Keratinocyte (primary cell): ENCODE data around the gene NAA16. TPM values are rescaled to one million over a fixed set of nuclear protein-coding genes. Genes with fewer than 3 reads are reported as not detected.

Source experiments
- DNase-seq: peaks from one replicate; pipeline ENCODE4 v3.0.0-alpha.2; 2011; ENCODE audit warnings: low read depth, missing footprints, low spot score
- FAIRE-seq: peaks from 2 replicates; lab custom pipeline; 2011; peaks lifted over from hg19 to GRCh38; lab: Jason Lieb, UNC
- H2AFZ ChIP-seq: 2 replicates; pipeline ENCODE4 v1.6.0; 2012; ENCODE audit warnings: low read length, control low read depth, inconsistent platforms; ENCODE audit not compliant: control insufficient read depth
- H3K27ac ChIP-seq: 2 replicates; pipeline ENCODE4 v1.5.1; 2011; ENCODE audit warnings: low read length; ENCODE audit not compliant: control insufficient read depth, insufficient read depth
- H3K27me3 ChIP-seq: 3 replicates; pipeline ENCODE4 v1.6.0; 2011; ENCODE audit warnings: low read length; ENCODE audit not compliant: control insufficient read depth, insufficient read depth; ENCODE audit errors: extremely low read depth
- H3K36me3 ChIP-seq, 2 experiments: 2 replicates in 1 of 2; 3 replicates in 1 of 2; pipeline ENCODE4 v1.5.1; 2011; ENCODE audit warnings: low read length in 2 of 2, mild to moderate bottlenecking in 1 of 2; ENCODE audit not compliant: control insufficient read depth in 2 of 2, insufficient read depth in 2 of 2; ENCODE audit errors: extremely low read depth in 1 of 2
- H3K4me1 ChIP-seq: 3 replicates; pipeline ENCODE4 v1.5.1; 2011; ENCODE audit warnings: low read length; ENCODE audit not compliant: control insufficient read depth, insufficient read depth; ENCODE audit errors: extremely low read depth
- H3K4me2 ChIP-seq: 3 replicates; pipeline ENCODE4 v1.6.0; 2011; ENCODE audit warnings: low read depth, low read length; ENCODE audit not compliant: control insufficient read depth, insufficient read depth; ENCODE audit errors: extremely low read depth
- H3K4me3 ChIP-seq, 3 experiments: fragments of 200-600 bp in 1 of 3; sonication (generic) in 1 of 3; 2 replicates in 2 of 3; 3 replicates in 1 of 3; pipeline ENCODE4 v1.5.1; 2011 to 2016; ENCODE audit warnings: low read length in 3 of 3, mild to moderate bottlenecking in 3 of 3, control low read depth in 2 of 3, inconsistent platforms in 1 of 3, low read depth in 1 of 3, mixed read lengths in 1 of 3, mixed run types in 1 of 3, moderate library complexity in 1 of 3; ENCODE audit not compliant: control insufficient read depth in 2 of 3, insufficient read depth in 2 of 3; ENCODE audit errors: extremely low read depth in 1 of 3
- H3K79me2 ChIP-seq: 2 replicates; pipeline ENCODE4 v1.6.0; 2012; ENCODE audit warnings: low read length; ENCODE audit not compliant: control insufficient read depth, insufficient read depth
- H3K9ac ChIP-seq: 3 replicates; pipeline ENCODE4 v1.6.0; 2011; ENCODE audit warnings: low read length; ENCODE audit not compliant: control insufficient read depth, insufficient read depth; ENCODE audit errors: extremely low read depth
- H3K9me1 ChIP-seq: 3 replicates; pipeline ENCODE4 v1.6.0; 2011; ENCODE audit warnings: low read length; ENCODE audit not compliant: control insufficient read depth, insufficient read depth; ENCODE audit errors: extremely low read depth
- H3K9me3 ChIP-seq: 2 replicates; pipeline ENCODE4 v1.5.1; 2012; ENCODE audit warnings: low read depth, low read length; ENCODE audit not compliant: control insufficient read depth
- H4K20me1 ChIP-seq: 3 replicates; pipeline ENCODE4 v1.6.0; 2011; ENCODE audit warnings: low read length; ENCODE audit not compliant: control insufficient read depth, insufficient read depth; ENCODE audit errors: extremely low read depth
- EZH2 ChIP-seq: IDR thresholded peaks from one replicate; pipeline ENCODE4 v1.6.1; 2012; ENCODE audit warnings: inconsistent platforms, mild to moderate bottlenecking, low read length, moderate library complexity
- dilution Hi-C: fragments of 300-500 bp; cut with MboI; formaldehyde crosslinking; loops from one replicate; pipeline ENCODE4 v1.7.0; 2020; ENCODE audit warnings: low sequenced_read_pairs; ENCODE audit not compliant: extremely low pct_ligation_motif_present
- polyA plus RNA-seq, 5 experiments: library from polyadenylated mRNA; depleted of rRNA in 3 of 5; stranded (reverse) in 3 of 5; stranded (forward) in 1 of 5; unstranded in 1 of 5; fragments of >200 nt; gene quantifications; 1 replicate in 1 of 5; 2 replicates in 3 of 5; 3 replicates in 1 of 5; pipeline versions ENCODE4 v1.2.1 to v1.2.3, GENCODE V29; 2011 to 2012; ENCODE audit warnings: missing spikeins in 2 of 5, low read depth in 1 of 5, low replicate concordance in 1 of 5
- TF ChIP-seq, protein P1 (sequence below), 3 experiments: IDR thresholded peaks in 1 of 3; conservative IDR thresholded peaks in 1 of 3; optimal IDR thresholded peaks in 1 of 3; 2 replicates in 2 of 3; 3 replicates in 1 of 3; pipeline versions ENCODE3 to v1.5.1; 2011; ENCODE audit warnings: low read length in 3 of 3, mild to moderate bottlenecking in 3 of 3, moderate library complexity in 2 of 3, control low read depth in 1 of 3, inconsistent platforms in 1 of 3; ENCODE audit not compliant: insufficient read depth in 2 of 3; ENCODE audit errors: extremely low read depth in 1 of 3

NAA16 gene
- polyA plus RNA-seq, 1 donor (not counting 4 experiments of a cell fraction or from before 2014, with no cell fraction given) = 12.0 TPM

- no peak overlapping the region for H3K9ac ChIP-seq
- no peaks in the 10 kb centered on the region for H3K9me3 ChIP-seq
- no peaks in the 10 kb centered on the region for H3K9me1 ChIP-seq
- H2AFZ ChIP-seq = no peak overlapping the region
- no peaks in the 10 kb centered on the region for H3K27me3 ChIP-seq
- no peak overlapping the region for H3K4me2 ChIP-seq
- H3K27ac ChIP-seq = no peak overlapping the region
- dilution Hi-C loops = no loop called here
- TF ChIP-seq, protein P1, sequence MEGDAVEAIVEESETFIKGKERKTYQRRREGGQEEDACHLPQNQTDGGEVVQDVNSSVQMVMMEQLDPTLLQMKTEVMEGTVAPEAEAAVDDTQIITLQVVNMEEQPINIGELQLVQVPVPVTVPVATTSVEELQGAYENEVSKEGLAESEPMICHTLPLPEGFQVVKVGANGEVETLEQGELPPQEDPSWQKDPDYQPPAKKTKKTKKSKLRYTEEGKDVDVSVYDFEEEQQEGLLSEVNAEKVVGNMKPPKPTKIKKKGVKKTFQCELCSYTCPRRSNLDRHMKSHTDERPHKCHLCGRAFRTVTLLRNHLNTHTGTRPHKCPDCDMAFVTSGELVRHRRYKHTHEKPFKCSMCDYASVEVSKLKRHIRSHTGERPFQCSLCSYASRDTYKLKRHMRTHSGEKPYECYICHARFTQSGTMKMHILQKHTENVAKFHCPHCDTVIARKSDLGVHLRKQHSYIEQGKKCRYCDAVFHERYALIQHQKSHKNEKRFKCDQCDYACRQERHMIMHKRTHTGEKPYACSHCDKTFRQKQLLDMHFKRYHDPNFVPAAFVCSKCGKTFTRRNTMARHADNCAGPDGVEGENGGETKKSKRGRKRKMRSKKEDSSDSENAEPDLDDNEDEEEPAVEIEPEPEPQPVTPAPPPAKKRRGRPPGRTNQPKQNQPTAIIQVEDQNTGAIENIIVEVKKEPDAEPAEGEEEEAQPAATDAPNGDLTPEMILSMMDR (optimal IDR thresholded peaks at IDR 0.05 in 1 of 3, IDR thresholded peaks at IDR 0.05 in 1 of 3, conservative IDR thresholded peaks at IDR 0.05 in 1 of 3; ENCODE audit: extremely low read depth in 1 of 3, insufficient read depth in 2 of 3, low read length in 3 of 3) = no peak
- H3K36me3 ChIP-seq = peaks cover 1 to 3% of the 10 kb centered on the region in 2 experiments
- DNase-seq (no peak), FAIRE-seq (no peak)
- no peaks in the 10 kb centered on the region for H3K4me1 ChIP-seq
- no peaks in the 10 kb centered on the region for H4K20me1 ChIP-seq
- peaks cover 5% of the 10 kb centered on the region for H3K79me2 ChIP-seq
- no peak overlapping the region for H3K4me3 ChIP-seq
Measured at GRCh38 chr13:41325752-41326151, 14.7 kb downstream of the NAA16 start.

- no peak for DNase-seq
- H3K9ac ChIP-seq = no peak overlapping the region
- H3K27ac ChIP-seq = no peak overlapping the region
- peaks cover 0 to 3% of the 10 kb centered on the region in 2 experiments for H3K36me3 ChIP-seq
- no peaks in the 10 kb centered on the region for H3K9me1 ChIP-seq
- no peaks in the 10 kb centered on the region for H3K4me1 ChIP-seq
- no peaks in the 10 kb centered on the region for H4K20me1 ChIP-seq
- dilution Hi-C loops = no loop called here
- no peak overlapping the region for H3K4me3 ChIP-seq
- no peaks in the 10 kb centered on the region for H3K27me3 ChIP-seq
- H3K79me2 ChIP-seq = peaks cover 2% of the 10 kb centered on the region
- H3K4me2 ChIP-seq = no peak overlapping the region
- no peaks in the 10 kb centered on the region for H3K9me3 ChIP-seq
- TF ChIP-seq, protein P1 (optimal IDR thresholded peaks at IDR 0.05 in 1 of 3, IDR thresholded peaks at IDR 0.05 in 1 of 3, conservative IDR thresholded peaks at IDR 0.05 in 1 of 3; ENCODE audit: extremely low read depth in 1 of 3, insufficient read depth in 2 of 3, low read length in 3 of 3) = no peak
- no peak for TF ChIP-seq EZH2
- FAIRE-seq = no peak
- H2AFZ ChIP-seq = no peak overlapping the region
Measured at GRCh38 chr13:41326661-41327060, 15.6 kb downstream of the NAA16 start.
